Activated naive CD8-positive, alpha-beta T cell (primary cell): ENCODE measurements around the gene LAD1.

Experiments used
- H3K27ac Mint-ChIP-seq: one replicate; pipeline ENCODE4 v1.8.0; 2021; ENCODE audit warnings: mixed read lengths
- H3K27me3 Mint-ChIP-seq: one replicate; pipeline ENCODE4 v1.8.0; 2021; ENCODE audit warnings: mixed read lengths
- H3K36me3 Mint-ChIP-seq: one replicate; pipeline ENCODE4 v1.8.0; 2021; ENCODE audit warnings: mixed read lengths
- H3K4me1 Mint-ChIP-seq: one replicate; pipeline ENCODE4 v1.8.0; 2021; ENCODE audit warnings: low read depth, mixed read lengths
- H3K4me3 Mint-ChIP-seq: one replicate; pipeline ENCODE4 v1.8.0; 2021; ENCODE audit warnings: mild to moderate bottlenecking, mixed read lengths
- H3K9me3 Mint-ChIP-seq: one replicate; pipeline ENCODE4 v1.8.0; 2021; ENCODE audit warnings: low read depth, mixed read lengths

The LAD1 gene

DNA sequence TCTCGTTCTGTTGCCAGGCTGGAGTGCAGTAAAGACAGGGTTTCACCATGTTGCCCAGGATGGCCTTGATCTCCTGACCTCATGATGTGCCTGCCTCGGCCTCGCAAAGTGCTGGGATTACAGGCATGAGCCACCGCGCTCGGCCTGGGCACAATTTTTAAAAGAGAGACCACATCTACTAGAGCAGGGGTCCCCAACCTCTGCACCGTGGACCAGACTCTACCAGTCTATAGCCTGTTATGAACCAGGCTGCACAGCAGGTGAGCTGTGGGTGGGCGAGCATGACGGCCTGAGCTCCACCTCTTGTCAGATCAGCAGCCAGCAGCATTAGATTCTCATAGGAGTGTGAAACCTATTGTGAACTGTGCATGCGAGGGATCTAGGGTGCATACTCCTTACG lies 42.4 kb downstream of the LAD1 start:
- no peaks in the 10 kb centered on the region for H3K36me3 Mint-ChIP-seq
- H3K27me3 Mint-ChIP-seq, result peaks cover 3% of the 10 kb centered on the region
- H3K27ac Mint-ChIP-seq, result no peak overlapping the region
- H3K4me1 Mint-ChIP-seq, result no peaks in the 10 kb centered on the region
- H3K4me3 Mint-ChIP-seq, result no peak overlapping the region
- H3K9me3 Mint-ChIP-seq, result no peaks in the 10 kb centered on the region

DNA sequence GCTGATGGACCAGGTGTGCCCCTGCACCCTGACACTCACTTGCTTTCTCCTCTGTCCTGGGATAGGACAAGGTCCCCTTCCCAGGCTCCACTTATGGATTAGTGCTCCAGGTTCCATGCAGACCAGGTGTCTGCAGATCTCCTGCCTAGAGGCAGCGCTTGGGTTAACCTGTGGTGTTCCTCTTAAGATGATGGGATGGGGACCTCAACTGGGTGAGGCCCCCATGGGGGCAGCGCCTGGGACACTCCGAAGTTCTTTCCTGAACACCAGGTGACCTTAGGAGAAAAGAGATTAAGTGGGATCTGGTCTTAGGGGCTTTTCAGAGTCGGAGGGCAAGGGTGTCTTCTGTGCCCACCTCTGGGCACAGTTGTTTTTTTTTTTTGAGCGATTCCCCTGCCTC lies 42.9 kb downstream of the LAD1 start:
- no peak overlapping the region for H3K27ac Mint-ChIP-seq
- no peak overlapping the region for H3K4me3 Mint-ChIP-seq
- no peaks in the 10 kb centered on the region for H3K9me3 Mint-ChIP-seq
- H3K36me3 Mint-ChIP-seq, result no peaks in the 10 kb centered on the region
- H3K27me3 Mint-ChIP-seq, result peaks cover 3% of the 10 kb centered on the region
- H3K4me1 Mint-ChIP-seq, result no peaks in the 10 kb centered on the region

DNA sequence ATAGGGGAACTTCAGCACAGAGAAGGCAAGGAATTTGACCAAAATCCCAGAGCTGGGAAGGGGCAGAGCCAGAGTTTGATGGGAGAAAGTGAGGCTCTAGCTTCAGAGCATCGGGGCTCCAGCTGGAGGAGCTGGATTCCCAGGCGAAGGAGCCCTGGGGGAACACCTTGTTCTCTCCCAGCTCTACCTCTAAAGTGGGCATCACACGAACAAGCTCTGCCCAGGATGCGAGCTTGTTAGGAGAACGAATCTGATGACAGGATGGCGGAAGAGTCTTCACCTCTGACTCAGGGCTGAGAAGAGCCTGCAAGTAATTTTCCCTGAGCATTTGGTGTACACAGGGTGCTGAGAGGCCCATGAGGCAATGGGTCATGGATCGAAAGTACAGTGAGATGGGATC lies 43.7 kb downstream of the LAD1 start:
- Mint-ChIP-seq H3K27ac (no peak overlapping the region), H3K9me3 (no peaks in the 10 kb centered on the region), H3K4me1 (no peaks in the 10 kb centered on the region), H3K4me3 (no peak overlapping the region), H3K36me3 (no peaks in the 10 kb centered on the region), H3K27me3 (peaks cover 3% of the 10 kb centered on the region)

DNA sequence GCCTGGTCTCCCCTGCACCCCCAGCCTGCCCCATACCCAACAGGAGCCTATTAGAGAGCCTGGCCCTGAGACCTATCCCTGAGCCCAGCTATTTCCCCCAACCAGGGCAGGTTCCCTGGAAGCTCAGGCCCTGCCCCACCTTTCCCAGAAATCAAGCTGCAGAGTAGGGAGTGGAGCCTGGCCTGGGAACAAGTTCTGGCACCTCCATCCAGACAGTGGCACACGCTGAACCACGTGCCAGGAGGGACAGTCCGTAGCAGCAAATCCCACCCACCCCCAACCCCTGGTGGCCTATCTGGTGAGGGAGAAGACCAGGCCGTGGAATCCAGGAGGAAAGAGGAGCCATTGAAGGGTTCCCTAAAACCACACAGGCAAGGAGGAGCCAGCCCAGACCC lies 44.2 kb downstream of the LAD1 start:
- Mint-ChIP-seq H3K36me3 (no peaks in the 10 kb centered on the region), H3K27ac (no peak overlapping the region), H3K9me3 (no peaks in the 10 kb centered on the region), H3K4me1 (no peaks in the 10 kb centered on the region), H3K27me3 (peaks cover 3% of the 10 kb centered on the region), H3K4me3 (no peak overlapping the region)

DNA sequence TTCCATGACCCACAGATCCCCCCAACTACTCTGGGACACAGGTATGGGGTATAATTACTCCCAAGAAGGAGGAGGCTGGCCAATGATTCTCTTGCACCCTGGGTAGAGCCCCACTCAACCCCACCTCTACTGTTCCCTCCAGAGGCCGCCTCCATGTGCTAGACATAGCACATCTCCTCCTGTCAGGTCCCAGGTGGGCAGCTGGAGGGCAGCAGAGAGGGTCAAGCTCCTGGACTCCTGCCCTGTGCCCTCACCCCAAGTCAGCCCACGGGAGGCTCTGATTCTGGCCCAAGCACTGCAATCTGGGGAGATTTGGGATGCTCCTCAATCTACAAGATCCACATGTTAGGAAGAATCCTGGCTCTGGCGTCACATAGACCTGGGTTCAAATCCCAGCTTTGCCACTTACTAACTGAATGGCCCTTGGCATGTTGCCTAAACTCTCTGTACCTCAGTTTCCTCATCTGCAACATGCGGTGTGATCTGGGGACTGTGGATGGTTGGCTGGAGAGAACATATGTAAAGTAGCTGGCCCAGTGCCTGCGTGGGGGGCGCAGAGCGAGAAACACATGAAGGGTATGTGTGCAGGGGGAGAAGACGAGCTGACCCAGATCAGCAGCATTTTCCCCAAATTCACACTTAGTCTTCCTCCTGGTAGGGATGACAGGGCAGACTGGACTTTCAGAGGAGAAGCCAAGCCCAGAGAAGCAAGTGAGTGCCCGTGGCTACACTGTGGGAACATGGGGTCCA lies 44.8 kb downstream of the LAD1 start:
- Mint-ChIP-seq H3K4me3 (no peak overlapping the region), H3K9me3 (no peaks in the 10 kb centered on the region), H3K27ac (no peak overlapping the region), H3K4me1 (no peaks in the 10 kb centered on the region), H3K27me3 (peaks cover 3% of the 10 kb centered on the region), H3K36me3 (no peaks in the 10 kb centered on the region)

DNA sequence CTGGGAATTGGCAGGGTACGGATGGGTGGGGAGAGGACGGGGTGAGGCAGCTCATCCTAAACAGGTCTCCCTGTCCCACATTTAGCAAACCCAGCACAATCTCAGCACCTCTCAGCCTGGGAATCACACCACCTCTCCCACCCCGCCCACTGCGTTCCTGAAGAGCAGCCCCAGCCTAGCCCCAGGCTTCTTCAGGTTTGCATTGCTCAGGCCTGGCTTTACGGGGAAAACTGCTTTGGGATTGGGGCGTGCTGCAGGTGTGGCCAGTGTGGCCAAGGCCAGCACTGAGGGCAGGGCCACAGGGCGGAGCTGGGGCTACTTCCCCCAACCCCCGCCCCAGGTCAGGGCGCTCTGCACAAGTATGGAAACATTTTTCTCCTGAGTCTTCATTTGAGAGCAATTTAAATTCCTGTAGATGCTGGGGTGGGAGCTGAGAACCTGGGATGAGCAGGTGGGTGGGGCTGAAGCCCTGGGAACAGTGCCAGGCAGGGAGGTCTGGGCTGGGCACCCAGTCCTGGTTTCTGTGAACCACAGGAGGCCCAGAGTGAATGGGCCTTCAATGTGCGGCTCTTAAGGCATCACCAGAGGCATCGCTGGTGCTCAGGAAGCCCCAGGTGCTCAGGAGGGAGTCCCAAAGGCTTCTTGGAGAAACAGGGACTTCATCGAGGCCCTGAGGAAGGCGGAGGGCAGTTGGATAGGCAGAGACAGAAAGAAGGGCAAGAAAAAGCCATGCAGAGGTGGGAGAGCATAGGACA lies 45.8 kb downstream of the LAD1 start:
- H3K4me3 Mint-ChIP-seq, result no peak overlapping the region
- H3K27ac Mint-ChIP-seq, result no peak overlapping the region
- no peaks in the 10 kb centered on the region for H3K4me1 Mint-ChIP-seq
- no peaks in the 10 kb centered on the region for H3K36me3 Mint-ChIP-seq
- peaks cover 3% of the 10 kb centered on the region for H3K27me3 Mint-ChIP-seq
- H3K9me3 Mint-ChIP-seq, result no peaks in the 10 kb centered on the region

DNA sequence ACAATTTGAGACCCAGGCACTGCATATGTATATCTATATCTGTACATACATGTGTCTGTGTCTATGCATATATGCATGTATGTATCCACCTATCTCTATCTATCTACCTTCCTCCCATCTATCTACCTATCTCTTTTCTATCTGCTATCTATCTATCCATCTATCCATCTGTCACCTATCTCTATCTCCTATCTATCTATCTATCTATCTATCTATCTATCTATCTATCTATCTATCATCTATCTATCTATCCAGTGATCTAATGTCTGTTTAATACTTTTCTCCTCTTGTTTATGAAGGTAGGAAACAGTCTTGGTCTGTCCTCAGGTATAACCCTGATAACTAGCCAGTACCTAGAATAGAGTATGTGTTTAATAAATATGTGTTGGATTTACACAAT lies 47.5 kb downstream of the LAD1 start:
- Mint-ChIP-seq H3K4me1 (no peaks in the 10 kb centered on the region), H3K27me3 (peaks cover 10% of the 10 kb centered on the region), H3K4me3 (no peak overlapping the region), H3K36me3 (no peaks in the 10 kb centered on the region), H3K27ac (no peak overlapping the region), H3K9me3 (no peaks in the 10 kb centered on the region)

DNA sequence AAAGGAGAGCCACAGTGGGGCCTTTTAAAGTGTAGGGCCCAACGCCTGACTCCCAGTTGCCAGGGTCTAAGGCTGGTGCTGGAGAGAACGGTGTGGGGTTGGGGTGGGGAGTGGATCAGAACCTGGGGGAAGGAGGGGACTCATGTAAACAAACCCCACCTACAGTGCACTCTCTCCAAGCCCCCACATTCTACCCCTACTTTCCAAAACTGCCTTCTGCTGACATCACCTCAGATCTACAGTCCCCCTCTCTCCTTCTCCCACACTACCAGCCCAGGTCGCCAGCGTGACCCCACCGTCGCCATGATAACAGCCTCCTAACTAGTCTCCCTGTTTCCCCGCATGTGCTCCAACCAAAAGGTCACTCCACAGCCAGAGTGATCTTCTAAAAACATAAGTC lies 48.2 kb downstream of the LAD1 start:
- H3K27me3 Mint-ChIP-seq, result peaks cover 10% of the 10 kb centered on the region
- no peaks in the 10 kb centered on the region for H3K4me1 Mint-ChIP-seq
- no peaks in the 10 kb centered on the region for H3K9me3 Mint-ChIP-seq
- no peak overlapping the region for H3K4me3 Mint-ChIP-seq
- H3K36me3 Mint-ChIP-seq, result no peaks in the 10 kb centered on the region
- H3K27ac Mint-ChIP-seq, result no peak overlapping the region

DNA sequence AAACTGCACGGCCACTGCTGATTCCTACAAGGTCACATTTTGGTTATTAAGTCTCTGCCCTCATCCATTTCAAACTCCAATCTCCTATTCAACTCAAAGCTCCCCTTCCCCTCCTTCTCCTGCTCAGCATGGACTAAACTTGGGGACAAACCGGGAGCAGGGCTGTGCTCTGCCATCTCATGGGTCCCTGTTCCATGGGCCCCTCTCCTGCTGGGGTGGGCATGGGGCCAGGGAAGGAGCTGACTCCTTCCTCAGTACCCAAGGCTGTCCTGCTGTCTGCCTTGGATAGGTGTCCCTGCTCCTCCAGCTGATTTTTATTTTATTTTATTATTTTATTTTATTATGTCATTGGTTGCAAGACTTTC lies 48.8 kb downstream of the LAD1 start:
- H3K27ac Mint-ChIP-seq, result no peak overlapping the region
- H3K4me1 Mint-ChIP-seq, result no peaks in the 10 kb centered on the region
- no peaks in the 10 kb centered on the region for H3K9me3 Mint-ChIP-seq
- H3K36me3 Mint-ChIP-seq, result no peaks in the 10 kb centered on the region
- H3K4me3 Mint-ChIP-seq, result no peak overlapping the region
- H3K27me3 Mint-ChIP-seq, result peaks cover 10% of the 10 kb centered on the region

DNA sequence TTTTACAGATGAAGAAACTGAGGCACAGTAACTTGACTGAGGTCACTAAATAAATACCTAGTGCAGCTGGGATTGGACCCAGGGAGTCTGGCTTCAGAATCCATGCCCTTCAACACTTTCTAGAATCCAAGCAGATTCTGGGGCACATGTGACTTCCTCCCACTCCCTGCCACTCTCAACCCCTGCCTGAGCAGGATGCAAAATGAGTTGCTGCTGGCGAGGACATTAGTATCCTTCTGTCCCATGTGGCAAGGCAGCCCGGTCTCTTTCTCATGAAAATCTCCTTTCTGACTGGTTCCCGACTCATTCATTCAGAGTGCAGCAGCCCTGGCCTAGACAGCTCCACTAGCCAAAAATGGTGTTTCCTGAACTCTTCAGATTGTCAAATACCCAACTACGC lies 50.0 kb downstream of the LAD1 start:
- no peaks in the 10 kb centered on the region for H3K36me3 Mint-ChIP-seq
- no peaks in the 10 kb centered on the region for H3K4me1 Mint-ChIP-seq
- peaks cover 10% of the 10 kb centered on the region for H3K27me3 Mint-ChIP-seq
- H3K4me3 Mint-ChIP-seq, result no peak overlapping the region
- H3K9me3 Mint-ChIP-seq, result no peaks in the 10 kb centered on the region
- H3K27ac Mint-ChIP-seq, result no peak overlapping the region

DNA sequence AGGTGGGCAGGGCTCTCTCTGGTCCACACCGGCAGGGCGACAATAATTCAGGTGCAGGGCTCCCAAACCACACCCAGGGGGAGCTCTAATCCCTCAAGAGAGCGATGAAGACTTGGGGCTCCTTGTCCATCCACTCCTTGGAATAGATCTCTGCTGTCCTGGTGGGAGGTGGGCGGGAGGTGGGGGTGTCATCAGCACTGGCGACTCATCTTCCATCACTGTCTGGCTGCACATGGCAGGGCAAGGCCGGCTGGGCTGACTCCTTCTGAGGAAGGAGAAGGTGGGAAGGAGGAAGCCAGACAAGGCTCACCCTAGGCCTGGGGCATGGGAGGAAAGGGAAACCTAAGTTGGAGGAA lies 50.9 kb downstream of the LAD1 start:
- Mint-ChIP-seq H3K4me3 (no peak overlapping the region), H3K27me3 (peaks cover 8% of the 10 kb centered on the region), H3K4me1 (no peaks in the 10 kb centered on the region), H3K27ac (no peak overlapping the region), H3K9me3 (no peaks in the 10 kb centered on the region), H3K36me3 (no peaks in the 10 kb centered on the region)

DNA sequence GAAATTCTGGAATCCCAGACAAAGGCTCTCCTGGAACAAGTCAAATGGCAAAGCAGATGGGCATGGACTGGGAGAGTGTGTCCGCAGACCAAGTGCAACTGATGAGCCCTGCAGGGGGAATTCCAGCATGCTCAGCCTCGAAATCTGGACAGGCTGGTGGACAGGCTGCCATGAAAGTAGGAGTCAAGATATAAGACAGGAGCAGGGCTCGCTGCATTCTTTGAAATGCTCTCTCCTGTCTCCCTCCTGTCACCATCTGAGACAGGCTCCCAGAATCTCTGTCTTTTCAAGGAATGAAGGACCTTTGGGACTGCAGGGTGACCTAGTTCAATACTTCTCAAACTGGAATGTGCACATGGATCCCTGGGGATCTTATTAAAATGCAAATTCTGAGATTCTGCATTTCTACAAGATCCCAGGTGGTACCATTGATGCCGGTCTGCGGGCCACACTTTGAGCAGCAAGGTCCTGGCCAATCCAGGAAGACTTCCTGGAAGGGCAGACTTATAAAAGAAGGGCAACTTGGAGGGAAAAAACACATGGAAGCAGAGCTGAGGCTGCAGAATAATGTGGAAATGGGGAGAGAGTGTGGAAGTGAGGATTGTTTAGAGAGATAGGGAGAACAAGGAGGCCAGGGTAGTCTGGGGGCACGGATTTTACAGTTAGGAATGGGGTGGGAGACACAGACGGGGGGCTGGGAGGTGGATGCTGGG lies 51.5 kb downstream of the LAD1 start:
- H3K4me3 Mint-ChIP-seq, result no peak overlapping the region
- H3K27ac Mint-ChIP-seq, result no peak overlapping the region
- H3K36me3 Mint-ChIP-seq, result no peaks in the 10 kb centered on the region
- H3K4me1 Mint-ChIP-seq, result no peaks in the 10 kb centered on the region
- no peaks in the 10 kb centered on the region for H3K9me3 Mint-ChIP-seq
- H3K27me3 Mint-ChIP-seq, result peaks cover 8% of the 10 kb centered on the region

DNA sequence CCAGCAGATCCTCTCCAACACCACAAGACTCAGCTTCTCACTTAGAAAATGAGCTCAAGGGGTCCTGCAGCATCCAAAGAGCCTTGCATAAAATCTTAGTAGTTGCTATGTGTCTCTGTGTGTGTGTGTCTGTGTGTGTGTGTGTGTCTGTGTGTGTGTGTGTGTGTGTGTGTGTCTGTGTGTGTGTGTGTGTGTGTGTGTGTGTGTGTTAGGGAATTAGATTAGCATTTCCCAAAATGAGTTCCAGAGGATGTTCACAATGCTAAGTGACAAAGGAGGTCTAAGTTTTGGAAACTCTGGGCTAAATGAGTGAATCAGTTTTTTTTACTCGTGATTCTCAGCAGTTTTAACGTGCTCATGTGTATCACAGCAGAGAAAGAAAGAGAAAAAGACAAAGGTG lies 52.1 kb downstream of the LAD1 start:
- Mint-ChIP-seq H3K9me3 (no peaks in the 10 kb centered on the region), H3K27me3 (peaks cover 8% of the 10 kb centered on the region), H3K4me3 (no peak overlapping the region), H3K36me3 (no peaks in the 10 kb centered on the region), H3K27ac (no peak overlapping the region), H3K4me1 (no peaks in the 10 kb centered on the region)

DNA sequence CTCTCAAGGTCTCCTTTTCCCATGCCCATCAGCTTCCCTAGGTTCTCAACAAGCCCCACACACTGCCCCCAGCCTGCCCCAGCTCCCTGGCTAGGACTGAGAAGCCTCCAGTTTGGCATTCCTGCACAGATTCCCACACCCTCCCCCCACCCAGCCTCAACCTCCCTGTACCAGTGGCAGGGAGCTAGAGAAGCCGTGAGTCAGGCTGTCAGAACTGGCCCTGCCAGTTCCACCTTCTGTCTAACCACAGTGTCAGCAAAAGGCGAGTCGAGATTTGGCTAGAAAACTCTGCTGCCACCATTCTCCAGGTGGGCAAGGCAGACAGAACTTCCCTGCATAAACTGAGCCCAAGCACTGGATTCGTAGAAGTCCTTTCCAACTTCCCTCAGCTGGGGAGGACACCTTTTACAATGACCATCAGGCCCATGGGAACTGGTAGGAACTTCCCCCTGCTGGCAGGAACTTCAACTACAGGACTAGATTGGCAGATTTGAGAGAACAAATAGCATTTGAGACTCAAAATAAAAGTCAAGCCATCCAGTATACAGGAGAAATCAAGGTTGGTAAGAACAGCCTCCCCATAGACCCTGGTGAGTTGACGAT lies 52.7 kb downstream of the LAD1 start:
- H3K9me3 Mint-ChIP-seq, result no peaks in the 10 kb centered on the region
- peaks cover 8% of the 10 kb centered on the region for H3K27me3 Mint-ChIP-seq
- H3K27ac Mint-ChIP-seq, result no peak overlapping the region
- H3K4me1 Mint-ChIP-seq, result no peaks in the 10 kb centered on the region
- H3K4me3 Mint-ChIP-seq, result no peak overlapping the region
- H3K36me3 Mint-ChIP-seq, result no peaks in the 10 kb centered on the region

DNA sequence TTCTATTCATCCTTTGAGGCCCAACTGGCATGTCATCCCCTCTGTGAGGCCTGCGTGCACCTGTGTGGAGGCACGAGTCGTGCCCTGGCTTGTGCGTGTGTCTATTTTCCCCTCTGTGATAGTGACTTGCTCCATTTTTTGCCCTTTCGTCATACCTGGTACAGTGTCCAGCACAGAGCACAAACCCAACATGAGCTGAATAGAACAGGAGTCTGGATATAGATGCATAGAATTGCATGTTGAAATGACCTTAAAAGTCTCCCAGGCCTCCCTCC lies 54.1 kb downstream of the LAD1 start:
- Mint-ChIP-seq H3K4me1 (no peaks in the 10 kb centered on the region), H3K4me3 (no peak overlapping the region), H3K27me3 (peaks cover 8% of the 10 kb centered on the region), H3K36me3 (no peaks in the 10 kb centered on the region), H3K27ac (no peak overlapping the region), H3K9me3 (no peaks in the 10 kb centered on the region)
